SU-DHL-6 (cell line): ENCODE data around the gene STEAP3.

ENCODE experiments used
- EZH2phosphoT487 ChIP-seq: fragments of 200-600 bp; sonication (generic), shearing (Covaris generic); conservative IDR thresholded peaks from 2 replicates; pipeline ENCODE4 v1.6.1; 2018; ENCODE audit warnings: mild to moderate bottlenecking, antibody characterized with exemption, low read length, moderate library complexity, mixed read lengths
- TF ChIP-seq, protein P1 (sequence below): fragments of 200-600 bp; sonication (generic); IDR thresholded peaks from one replicate; pipeline ENCODE4 v1.5.1; 2017; ENCODE audit warnings: antibody characterized with exemption, mild to moderate bottlenecking, low read length, moderate library complexity; ENCODE audit not compliant: insufficient read depth, poor library complexity, severe bottlenecking

DNA sequence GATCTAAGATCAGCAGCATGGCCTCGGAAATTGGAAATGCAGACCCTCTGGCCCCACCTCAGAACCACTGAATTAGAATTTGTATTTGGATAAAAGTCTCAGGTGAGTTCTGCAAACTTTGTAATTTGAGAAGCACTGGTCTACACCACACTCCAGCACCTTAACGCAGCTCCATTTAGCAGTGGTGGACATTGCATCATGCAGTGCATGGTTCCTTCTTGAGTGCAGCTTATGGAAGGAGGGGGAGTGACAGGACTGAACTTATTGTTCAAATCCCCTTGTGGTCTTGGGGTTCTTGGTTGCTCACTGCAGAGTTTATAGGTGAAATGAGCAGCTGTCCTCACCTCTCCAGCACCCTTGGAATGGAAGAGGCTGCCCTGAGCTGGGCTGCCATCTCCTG lies 17.4 kb upstream of the STEAP3 start:
- TF ChIP-seq, protein P1, sequence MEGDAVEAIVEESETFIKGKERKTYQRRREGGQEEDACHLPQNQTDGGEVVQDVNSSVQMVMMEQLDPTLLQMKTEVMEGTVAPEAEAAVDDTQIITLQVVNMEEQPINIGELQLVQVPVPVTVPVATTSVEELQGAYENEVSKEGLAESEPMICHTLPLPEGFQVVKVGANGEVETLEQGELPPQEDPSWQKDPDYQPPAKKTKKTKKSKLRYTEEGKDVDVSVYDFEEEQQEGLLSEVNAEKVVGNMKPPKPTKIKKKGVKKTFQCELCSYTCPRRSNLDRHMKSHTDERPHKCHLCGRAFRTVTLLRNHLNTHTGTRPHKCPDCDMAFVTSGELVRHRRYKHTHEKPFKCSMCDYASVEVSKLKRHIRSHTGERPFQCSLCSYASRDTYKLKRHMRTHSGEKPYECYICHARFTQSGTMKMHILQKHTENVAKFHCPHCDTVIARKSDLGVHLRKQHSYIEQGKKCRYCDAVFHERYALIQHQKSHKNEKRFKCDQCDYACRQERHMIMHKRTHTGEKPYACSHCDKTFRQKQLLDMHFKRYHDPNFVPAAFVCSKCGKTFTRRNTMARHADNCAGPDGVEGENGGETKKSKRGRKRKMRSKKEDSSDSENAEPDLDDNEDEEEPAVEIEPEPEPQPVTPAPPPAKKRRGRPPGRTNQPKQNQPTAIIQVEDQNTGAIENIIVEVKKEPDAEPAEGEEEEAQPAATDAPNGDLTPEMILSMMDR = no peak
- no peak for TF ChIP-seq EZH2phosphoT487
